ENCODE data around the gene CPLX1. TPM values are rescaled to one million over a fixed set of nuclear protein-coding genes. Genes with fewer than 3 reads are reported as not detected.

The CPLX1 gene
- 0.21 TPM for polyA plus RNA-seq (2013, experiment 1 of 2; ENCODE audit: insufficient read length)
- polyA plus RNA-seq (2013, experiment 2 of 2; ENCODE audit: insufficient read length), result 0.10 TPM

DNA sequence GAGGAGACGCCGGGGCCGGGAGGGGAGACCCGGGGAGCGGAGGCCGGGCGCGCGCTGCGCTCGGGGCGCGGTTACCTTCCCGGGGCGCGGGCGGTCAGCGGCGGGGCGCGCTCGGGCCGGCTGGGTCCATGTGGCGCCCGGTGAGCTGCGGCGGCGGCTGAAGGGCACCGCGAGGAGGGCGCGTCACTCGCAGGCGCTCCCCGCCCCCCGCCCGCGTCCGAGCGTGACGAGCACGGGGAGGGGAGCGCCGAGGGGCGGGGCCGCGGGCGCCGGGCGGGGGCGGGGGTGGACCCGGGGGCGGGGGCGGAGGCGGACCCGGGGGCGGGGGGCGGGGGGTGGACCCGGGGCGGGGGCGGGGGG is at the start of gene CPLX1:
Gene CPLX1, minus strand, starts transcription at position 159 of the 360 bp plus-strand sequence. CDS start 1,607 bp downstream, outside the sequence.
- DNase-seq, result no peak

- DNase-seq, result no peak
These were observed 49.3 kb upstream of the CPLX1 start for GRCh38 chr4:874971-875817.

GRCh38 chr4:874056-874455 is 48.1 kb upstream of the CPLX1 start:
- no peak for DNase-seq

DNA sequence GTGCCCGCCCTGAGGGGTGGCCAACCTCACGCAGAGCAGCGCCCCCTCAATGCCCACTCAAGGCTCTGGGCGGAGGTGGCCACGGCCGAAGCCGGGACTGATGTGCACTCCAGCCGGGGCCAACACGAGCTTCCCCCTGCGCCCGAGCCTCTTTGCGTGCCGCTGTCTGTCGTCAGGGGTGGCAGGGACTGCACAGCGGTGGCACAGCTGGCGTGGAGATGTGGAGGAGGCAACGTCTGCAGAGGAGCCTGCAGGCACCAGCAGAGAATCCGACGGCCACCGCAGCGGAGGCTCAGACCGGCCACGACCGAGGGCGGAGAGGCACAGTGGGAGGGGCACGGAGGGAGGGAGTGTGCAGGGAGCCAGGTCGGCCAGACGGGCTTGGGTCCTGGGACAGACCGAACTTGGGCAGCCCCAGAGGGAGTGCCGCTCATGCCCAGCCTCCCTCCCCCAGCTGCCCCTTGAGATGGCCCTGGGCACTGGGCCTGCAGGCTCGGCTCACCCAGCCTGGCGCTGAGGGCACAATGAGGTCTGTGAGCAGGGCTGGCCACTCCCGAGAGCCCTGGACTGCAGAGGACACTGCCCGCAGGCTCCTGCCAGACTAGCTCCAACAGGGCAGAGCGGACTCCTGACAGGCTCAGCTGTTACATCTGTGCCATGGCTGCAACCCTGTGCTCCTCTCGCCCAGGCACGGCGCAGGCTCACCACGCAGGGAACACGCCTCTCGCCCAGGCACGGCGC is 46.5 kb upstream of the CPLX1 start:
- DNase-seq, result no peak

GRCh38 chr4:871484-871883 is 45.6 kb upstream of the CPLX1 start:
- no peak for DNase-seq

DNA sequence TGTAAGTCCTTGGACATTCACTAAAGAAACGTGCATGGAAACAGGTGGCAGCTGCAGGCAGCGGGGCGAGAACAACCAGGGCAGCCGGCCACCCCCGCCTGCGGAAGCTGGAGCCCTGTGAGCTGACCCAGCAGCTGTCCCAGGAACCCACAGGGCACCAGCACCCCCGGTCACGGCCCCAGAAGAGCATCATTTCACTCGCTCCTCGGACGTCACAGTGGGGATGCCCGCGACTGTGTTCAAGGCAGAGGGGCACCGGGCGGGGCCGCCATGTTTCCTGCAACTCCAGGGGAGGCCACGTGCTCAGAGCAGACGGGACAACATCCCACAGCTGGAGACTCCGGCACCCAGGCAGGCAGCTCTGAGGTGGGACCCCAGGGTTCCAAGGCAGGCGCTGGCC is 45.0 kb upstream of the CPLX1 start:
- no peak for DNase-seq

DNA sequence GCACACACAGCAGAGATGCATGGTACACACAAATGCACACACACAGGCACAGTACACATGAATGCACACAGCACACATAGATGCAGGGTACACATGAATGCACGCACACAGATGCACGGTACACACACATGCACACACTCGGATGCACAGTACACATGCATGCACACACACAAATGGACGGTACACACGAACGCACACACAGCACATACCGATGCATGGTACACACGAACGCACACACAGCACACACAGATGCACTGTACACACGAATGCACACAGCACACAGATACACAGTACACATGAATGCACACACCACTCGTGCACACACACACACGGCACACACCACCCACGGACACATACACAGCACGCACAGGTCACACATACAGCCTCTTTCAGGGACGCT is 43.8 kb upstream of the CPLX1 start:
- no peak for DNase-seq

- DNase-seq, result no peak
These were observed 42.5 kb upstream of the CPLX1 start for GRCh38 chr4:868421-868820.

DNA sequence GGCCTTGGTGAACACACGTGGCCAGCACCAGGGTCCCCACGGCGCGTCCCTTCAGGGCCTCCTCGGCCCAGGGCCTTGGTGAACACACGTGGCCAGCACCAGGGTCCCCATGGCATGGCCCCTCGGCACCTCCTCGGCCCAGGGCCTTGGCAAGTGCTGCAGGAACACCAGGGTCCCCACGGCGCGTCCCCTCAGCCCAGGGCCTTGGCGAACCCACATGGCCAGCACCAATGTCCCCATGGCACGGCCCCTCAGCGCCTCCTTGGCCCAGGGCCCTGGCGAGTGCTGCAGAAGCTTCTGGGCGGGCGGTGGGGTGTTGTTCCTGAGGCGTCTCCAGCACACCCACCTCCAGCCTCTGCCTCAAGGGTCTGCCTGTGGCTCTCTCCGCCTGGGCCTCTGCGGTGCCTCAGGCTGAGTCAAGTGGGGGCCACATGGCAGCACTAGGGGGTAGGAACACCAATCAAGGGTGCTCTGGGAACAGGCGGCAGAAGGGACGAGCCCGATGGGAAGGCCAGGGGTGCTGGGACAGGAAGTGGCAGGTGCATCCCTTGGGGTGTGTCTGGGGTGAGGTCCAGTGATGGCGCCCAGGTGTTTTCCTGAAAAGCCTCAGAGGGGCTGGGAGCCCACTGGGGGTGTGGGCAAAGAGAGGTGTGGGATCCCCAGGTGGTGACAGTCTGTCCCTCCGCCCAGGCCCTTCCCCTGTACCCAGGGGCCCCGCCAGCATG is 41.8 kb upstream of the CPLX1 start:
- no peak for DNase-seq

DNA sequence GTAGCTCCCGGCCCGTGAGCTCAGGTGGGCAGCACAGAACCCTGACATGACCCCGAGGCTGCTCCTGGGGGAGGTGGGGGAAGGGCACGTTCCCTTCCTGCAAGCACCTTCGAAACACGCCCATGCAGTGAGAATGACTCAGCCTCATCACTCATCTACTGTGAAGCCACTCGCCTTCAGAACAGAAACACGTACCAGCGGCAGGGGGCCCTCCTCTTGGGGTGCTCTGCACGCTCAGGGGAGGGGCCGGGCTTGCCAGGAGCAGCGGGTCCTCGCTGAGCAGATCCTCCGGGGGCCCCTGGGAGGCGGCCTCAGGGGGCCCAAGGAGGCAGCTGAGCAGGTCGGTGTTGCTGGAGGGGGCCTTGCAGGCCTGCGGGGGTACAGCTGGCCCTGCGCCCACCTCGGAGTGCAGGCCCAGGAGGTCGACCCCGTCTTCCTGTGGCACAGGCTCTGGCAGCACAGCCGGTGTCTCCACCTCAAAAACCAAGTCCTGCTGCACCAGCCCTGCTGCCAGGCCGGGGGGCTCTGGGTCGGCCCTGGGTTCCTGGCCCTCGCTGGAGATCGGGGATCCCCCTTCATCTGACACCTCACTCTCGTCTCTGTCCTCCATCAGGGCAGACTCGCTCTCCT is 40.9 kb upstream of the CPLX1 start:
- DNase-seq, result no peak

GRCh38 chr4:866068-866760 is 40.3 kb upstream of the CPLX1 start:
- no peak for DNase-seq

DNA sequence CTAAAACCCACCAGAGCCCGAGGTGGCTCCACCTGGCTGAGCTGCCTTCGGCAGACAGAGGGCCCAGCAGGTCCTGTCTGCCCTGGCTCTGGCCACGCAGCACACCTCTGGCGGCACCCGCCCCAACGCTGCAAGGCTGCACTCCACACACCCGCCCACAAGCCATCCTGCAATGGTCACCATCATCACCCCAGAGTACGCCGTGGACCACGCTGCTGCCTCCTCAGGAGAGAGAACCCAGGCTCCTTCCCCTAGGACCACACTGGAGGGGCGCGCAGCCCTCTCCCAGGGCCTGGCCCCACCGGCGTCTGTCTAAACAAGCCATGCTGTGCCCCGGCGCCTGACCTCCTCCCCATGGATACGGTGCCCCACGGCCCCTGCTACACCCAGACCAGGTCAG is 39.6 kb upstream of the CPLX1 start:
- no peak for DNase-seq

DNA sequence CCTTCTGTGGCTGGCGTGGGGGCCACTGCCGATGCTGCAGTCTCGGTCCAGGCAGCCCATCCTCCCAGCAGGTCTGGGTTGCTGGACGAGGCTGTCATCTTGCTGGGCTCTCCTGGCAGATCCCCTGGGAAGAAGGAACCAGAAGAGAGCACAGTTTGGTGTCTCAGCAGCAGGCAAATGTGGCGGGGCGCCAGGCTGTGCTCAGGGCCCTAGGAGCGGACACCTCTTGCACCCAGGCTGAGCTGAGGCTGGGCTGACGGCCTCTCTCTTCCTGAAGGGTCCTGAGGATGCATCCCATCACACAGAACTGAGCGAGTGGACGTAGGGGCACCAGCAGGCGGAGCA is 39.2 kb upstream of the CPLX1 start:
- DNase-seq, result no peak

DNA sequence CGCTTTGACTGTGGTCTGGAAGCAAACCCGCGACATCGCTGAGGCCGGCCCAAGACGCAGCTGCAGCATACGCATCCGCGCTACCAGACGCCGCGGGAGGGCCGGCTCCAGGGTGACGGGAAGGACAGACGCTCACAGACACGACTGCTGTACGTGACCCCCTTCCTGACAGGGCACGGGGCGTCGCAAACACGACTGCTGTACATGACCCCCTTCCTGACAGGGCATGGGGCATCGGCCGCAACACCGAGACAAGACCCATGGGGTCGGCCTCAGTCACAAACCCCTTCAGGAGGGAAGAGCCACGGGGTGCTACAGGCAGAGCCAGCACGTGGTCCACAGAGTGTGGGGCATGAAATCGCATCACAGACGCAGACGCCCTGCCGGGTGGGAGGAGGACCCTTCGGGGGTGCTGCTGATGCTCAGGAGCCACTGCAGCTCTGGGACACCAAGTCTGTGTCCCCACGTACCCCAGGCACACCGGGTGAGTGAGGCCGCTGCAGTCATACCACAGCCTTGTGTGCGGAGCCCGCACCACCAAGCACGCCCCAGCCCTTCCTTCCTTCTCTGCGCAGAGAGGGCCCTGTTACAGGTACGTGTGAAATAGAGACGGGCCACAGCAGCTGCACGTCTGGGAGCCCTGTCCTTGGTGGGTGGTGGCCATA is 38.7 kb upstream of the CPLX1 start:
- no peak for DNase-seq

- DNase-seq, result no peak
These were observed 34.6 kb upstream of the CPLX1 start for GRCh38 chr4:860561-860960.

GRCh38 chr4:859496-859895 is 33.6 kb upstream of the CPLX1 start:
- DNase-seq, result no peak

- DNase-seq, result no peak
These were observed 33.0 kb upstream of the CPLX1 start for GRCh38 chr4:858831-859451.

- no peak for DNase-seq
These were observed 32.1 kb upstream of the CPLX1 start for GRCh38 chr4:858041-858481.

DNA sequence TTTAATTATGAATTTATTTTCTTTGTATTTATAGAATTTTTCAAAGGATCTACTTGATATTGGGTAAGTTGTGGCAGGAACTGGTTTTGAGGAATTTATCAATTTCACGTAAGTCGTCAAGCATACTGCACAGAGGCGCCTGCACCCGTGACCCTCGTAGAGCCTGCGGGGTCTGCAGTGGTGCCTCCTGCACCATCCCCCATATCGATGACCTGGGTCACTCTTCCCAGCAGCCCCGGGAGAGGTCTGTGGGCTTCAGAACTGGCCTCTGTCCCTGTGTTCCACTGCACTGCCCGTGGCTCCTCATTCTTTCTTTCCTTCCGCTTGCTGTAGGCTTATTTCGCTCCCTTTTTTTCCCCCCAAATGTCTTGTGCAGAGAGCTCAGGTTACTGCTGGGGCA is 31.5 kb upstream of the CPLX1 start:
- DNase-seq, result no peak

- DNase-seq, result no peak
These were observed 30.4 kb upstream of the CPLX1 start for GRCh38 chr4:856225-856901.

DNA sequence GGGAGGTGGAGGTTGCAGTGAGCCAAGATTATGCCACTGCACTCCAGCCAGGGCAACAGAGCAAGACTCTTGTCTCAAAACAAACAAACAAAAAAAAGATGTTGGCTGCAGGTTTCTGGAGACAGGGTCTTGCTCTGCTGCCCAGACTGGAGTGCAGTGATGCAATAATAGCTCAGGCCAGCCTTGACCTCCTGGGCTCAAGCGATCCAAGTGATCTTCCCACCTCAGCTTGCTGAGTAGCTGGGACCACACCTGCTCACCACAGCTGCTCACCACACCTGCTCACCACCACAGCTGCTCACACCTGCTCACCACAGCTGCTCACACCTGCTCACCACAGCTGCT is 29.9 kb upstream of the CPLX1 start:
- no peak for DNase-seq

Measured in fibroblast of skin of abdomen (primary cell).